ENCODE measurements around the gene RB1. TPM values are rescaled to one million over a fixed set of nuclear protein-coding genes. Genes with fewer than 3 reads are reported as not detected.

The RB1 gene
- total and polyA plus RNA-seq, 8 donors = 32.1 to 53.1 (median 47.4) TPM

DNA sequence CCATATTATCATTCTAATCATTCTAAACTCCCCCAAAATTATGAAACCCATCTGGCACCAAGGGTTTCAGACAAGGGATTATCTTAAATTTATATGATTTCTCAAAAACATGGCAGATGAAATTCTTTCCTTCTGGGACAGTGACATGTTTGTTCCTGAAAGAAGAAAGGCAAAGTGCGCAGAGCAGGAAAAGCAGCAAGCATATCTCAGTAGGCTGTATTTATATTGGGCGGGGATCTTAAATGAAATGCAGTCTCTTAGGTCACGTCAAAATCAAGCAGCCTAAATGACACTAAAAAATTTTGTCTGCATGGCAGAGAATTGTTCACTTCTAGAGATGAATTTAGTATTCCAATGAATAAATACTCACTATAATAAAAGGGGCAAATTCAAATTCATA lies 180.0 kb downstream of the RB1 start:
- intact Hi-C loops (cut with DNase I) = no loop called here
- TF ChIP-seq, protein P1, sequence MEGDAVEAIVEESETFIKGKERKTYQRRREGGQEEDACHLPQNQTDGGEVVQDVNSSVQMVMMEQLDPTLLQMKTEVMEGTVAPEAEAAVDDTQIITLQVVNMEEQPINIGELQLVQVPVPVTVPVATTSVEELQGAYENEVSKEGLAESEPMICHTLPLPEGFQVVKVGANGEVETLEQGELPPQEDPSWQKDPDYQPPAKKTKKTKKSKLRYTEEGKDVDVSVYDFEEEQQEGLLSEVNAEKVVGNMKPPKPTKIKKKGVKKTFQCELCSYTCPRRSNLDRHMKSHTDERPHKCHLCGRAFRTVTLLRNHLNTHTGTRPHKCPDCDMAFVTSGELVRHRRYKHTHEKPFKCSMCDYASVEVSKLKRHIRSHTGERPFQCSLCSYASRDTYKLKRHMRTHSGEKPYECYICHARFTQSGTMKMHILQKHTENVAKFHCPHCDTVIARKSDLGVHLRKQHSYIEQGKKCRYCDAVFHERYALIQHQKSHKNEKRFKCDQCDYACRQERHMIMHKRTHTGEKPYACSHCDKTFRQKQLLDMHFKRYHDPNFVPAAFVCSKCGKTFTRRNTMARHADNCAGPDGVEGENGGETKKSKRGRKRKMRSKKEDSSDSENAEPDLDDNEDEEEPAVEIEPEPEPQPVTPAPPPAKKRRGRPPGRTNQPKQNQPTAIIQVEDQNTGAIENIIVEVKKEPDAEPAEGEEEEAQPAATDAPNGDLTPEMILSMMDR (IDR thresholded peaks at IDR 0.05) = no peak

GRCh38 chr13:48485432-48485831 lies 181.9 kb downstream of the RB1 start:
- H3K4me3 ChIP-seq = no peak overlapping the region
- intact Hi-C loops (cut with DNase I) = no loop called here
- TF ChIP-seq, protein P1 (IDR thresholded peaks at IDR 0.05) = no peak

More for the DNA sequence above, 180.0 kb downstream of the RB1 start:
- Histone ChIP-seq H3K36me3 (peaks cover 0 to 23% of the 10 kb centered on the region in 2 donors), H3K27ac (no peak overlapping the region), H3K4me3 (no peak overlapping the region), H3K27me3 (no peaks in the 10 kb centered on the region), H3K4me1 (no peaks in the 10 kb centered on the region), H3K9me3 (no peaks in the 10 kb centered on the region)
- no peak for DNase-seq
- ATAC-seq = no peak

DNA sequence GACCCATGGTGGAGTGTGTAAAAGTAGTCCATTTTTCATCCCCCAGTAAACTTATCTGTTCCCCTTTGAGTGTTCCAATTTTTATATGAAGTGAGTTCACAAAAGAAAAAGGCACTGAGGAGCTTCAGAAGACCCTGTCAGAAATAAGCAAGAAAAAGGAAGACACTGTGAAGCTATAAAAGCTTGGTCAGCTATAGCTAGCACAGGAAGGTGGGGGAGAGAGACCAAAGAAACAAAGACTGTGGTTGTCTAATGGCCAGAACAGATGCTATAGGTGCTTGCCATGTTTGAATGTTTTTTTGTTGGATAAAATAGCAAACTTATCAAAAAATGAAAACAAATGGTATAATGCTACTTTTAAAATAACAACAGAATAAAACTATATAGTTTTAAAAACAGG lies 182.8 kb downstream of the RB1 start:
- TF ChIP-seq, protein P1 (IDR thresholded peaks at IDR 0.05) = no peak
- H3K4me3 ChIP-seq = no peak overlapping the region
- H3K27ac ChIP-seq = no peak overlapping the region
- H3K9me3 ChIP-seq = no peaks in the 10 kb centered on the region
- ATAC-seq (no peak), DNase-seq (no peak)
- peaks cover 0 to 25% of the 10 kb centered on the region in 2 donors for H3K4me1 ChIP-seq
- peaks cover 0 to 15% of the 10 kb centered on the region in 2 donors for H3K36me3 ChIP-seq
- H3K27me3 ChIP-seq = no peaks in the 10 kb centered on the region
- intact Hi-C loops (cut with DNase I) = no loop called here

More at GRCh38 chr13:48485432-48485831, 181.9 kb downstream of the RB1 start:
- Histone ChIP-seq H3K27ac (no peak overlapping the region), H3K27me3 (no peaks in the 10 kb centered on the region), H3K4me1 (peaks cover 0 to 16% of the 10 kb centered on the region in 2 donors), H3K9me3 (no peaks in the 10 kb centered on the region), H3K36me3 (peaks cover 0 to 15% of the 10 kb centered on the region in 2 donors)
- DNase-seq = no peak
- ATAC-seq = no peak

DNA sequence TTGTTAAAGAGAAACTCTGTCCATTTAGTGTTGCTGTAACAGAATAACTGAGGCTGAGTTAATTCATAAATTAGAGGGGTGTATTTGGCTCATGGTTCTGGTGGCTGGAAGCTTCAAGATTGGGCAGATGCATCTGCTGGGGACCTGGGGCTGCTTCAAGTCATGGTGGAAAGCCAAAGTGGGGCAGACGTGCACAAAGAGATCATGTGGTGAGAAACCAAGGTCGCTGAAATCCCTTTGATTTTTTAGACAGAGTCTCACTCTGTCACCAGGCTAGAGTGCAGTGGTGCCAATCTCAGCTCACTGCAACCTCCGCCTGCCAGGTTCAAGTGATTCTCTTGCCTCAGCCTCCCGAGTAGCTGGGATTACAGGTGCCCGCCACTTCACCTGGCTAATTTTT lies 183.3 kb downstream of the RB1 start:
- intact Hi-C loops (cut with DNase I) = no loop called here
- H3K36me3 ChIP-seq = peaks cover 0 to 15% of the 10 kb centered on the region in 2 donors
- no peak for DNase-seq
- peaks cover 1 to 30% of the 10 kb centered on the region in 2 donors for H3K4me1 ChIP-seq
- no peaks in the 10 kb centered on the region for H3K9me3 ChIP-seq
- no peak overlapping the region for H3K4me3 ChIP-seq
- TF ChIP-seq, protein P1 (IDR thresholded peaks at IDR 0.05) = no peak
- no peak for ATAC-seq
- H3K27ac ChIP-seq = no peak overlapping the region
- no peaks in the 10 kb centered on the region for H3K27me3 ChIP-seq

GRCh38 chr13:48487968-48488367 lies 184.4 kb downstream of the RB1 start:
- TF ChIP-seq, protein P1 (IDR thresholded peaks at IDR 0.05) = no peak
- Histone ChIP-seq H3K9me3 (no peaks in the 10 kb centered on the region), H3K4me1 (peaks cover 4 to 40% of the 10 kb centered on the region in 2 donors), H3K4me3 (no peak overlapping the region), H3K36me3 (peaks cover 0 to 15% of the 10 kb centered on the region in 2 donors), H3K27me3 (no peaks in the 10 kb centered on the region), H3K27ac (no peak overlapping the region)
- intact Hi-C loops (cut with DNase I) = no loop called here
- DNase-seq (no peak), ATAC-seq (no peak)
